ELR (cell line): Measurements from ENCODE around the gene LRP3.
A peak's percentile ranks its signal among the peaks of the same experiment; 100 is the strongest.

Source experiments
- DNase-seq: peaks from one replicate; pipeline ENCODE4 v3.0.0-alpha.2; 2015; ENCODE audit warnings: low read depth

Gene LRP3

GRCh38 chr19:33238481-33239149 is 44.5 kb downstream of the LRP3 start:
- DNase-seq, result no peak

- no peak for DNase-seq
Measured at GRCh38 chr19:33239223-33239975, 45.3 kb downstream of the LRP3 start.

GRCh38 chr19:33240181-33240771 is 46.1 kb downstream of the LRP3 start:
- DNase-seq, result no peak

- no peak for DNase-seq
Measured at GRCh38 chr19:33241091-33241529, 47.0 kb downstream of the LRP3 start.

GRCh38 chr19:33241530-33242101 is 47.5 kb downstream of the LRP3 start:
- peak; percentile 17 for DNase-seq

GRCh38 chr19:33242131-33242530 is 48.0 kb downstream of the LRP3 start:
- DNase-seq, result no peak

GRCh38 chr19:33242911-33243310 is 48.8 kb downstream of the LRP3 start:
- no peak for DNase-seq

GRCh38 chr19:33245948-33246708 is 52.0 kb downstream of the LRP3 start:
- peak; percentile 19 for DNase-seq

GRCh38 chr19:33246709-33247440 is 52.7 kb downstream of the LRP3 start:
- DNase-seq, result no peak

- no peak for DNase-seq
Measured at GRCh38 chr19:33247441-33247819, 53.3 kb downstream of the LRP3 start.

- DNase-seq, result no peak
Measured at GRCh38 chr19:33248104-33248503, 54.0 kb downstream of the LRP3 start.

GRCh38 chr19:33248553-33248953 is 54.4 kb downstream of the LRP3 start:
- no peak for DNase-seq

GRCh38 chr19:33248954-33249613 is 55.0 kb downstream of the LRP3 start:
- DNase-seq, result peak; percentile 38

- DNase-seq, result no peak
Measured at GRCh38 chr19:33249740-33250366, 55.7 kb downstream of the LRP3 start.

GRCh38 chr19:33250500-33250899 is 56.4 kb downstream of the LRP3 start:
- no peak for DNase-seq

- DNase-seq, result no peak
Measured at GRCh38 chr19:33251076-33251475, 56.9 kb downstream of the LRP3 start.

- DNase-seq, result no peak
Measured at GRCh38 chr19:33251526-33252090, 57.5 kb downstream of the LRP3 start.

- DNase-seq, result no peak
Measured at GRCh38 chr19:33252418-33252962, 58.4 kb downstream of the LRP3 start.

- no peak for DNase-seq
Measured at GRCh38 chr19:33252971-33253370, 58.8 kb downstream of the LRP3 start.
